GM19025 (cell line): ENCODE measurements around the gene ZSCAN20.

ENCODE experiments used
- ATAC-seq: cut with Tn5 transposase; IDR thresholded peaks from one replicate; pipeline ENCODE4 v1.9.1; 2021; ENCODE audit warnings: mild to moderate bottlenecking, low read depth, moderate library complexity; ENCODE audit not compliant: unreplicated experiment

ZSCAN20 gene

DNA sequence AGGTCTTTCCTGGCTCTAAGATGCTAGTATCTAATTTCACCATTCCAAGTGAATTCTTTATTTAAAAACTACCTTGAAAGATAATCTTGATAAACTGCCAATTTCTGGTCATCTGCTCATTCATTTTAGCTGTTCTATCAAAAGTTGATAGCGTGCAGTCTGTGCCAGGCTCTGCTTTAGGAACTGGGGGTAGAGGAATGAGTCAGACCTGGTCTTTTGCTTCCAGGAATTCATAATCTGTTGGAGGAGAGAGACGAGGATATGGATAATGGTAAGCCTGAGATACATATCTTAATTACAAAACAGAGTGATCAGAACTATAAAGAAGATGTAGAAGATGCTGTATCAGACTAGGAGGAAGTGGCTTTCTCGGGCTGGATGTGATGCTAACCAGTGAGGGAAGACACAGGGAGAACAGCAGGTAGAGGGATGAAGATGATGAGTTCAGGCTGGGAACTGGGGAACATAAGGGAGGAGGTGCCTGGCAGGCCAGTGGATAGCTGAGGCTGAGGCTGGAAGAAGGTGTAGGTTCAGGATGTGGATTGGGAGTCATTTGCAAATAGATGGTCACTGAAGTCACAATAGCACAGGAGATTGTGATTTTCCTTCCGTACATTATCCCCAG is 29.3 kb upstream of the ZSCAN20 start:
- no peak for ATAC-seq

DNA sequence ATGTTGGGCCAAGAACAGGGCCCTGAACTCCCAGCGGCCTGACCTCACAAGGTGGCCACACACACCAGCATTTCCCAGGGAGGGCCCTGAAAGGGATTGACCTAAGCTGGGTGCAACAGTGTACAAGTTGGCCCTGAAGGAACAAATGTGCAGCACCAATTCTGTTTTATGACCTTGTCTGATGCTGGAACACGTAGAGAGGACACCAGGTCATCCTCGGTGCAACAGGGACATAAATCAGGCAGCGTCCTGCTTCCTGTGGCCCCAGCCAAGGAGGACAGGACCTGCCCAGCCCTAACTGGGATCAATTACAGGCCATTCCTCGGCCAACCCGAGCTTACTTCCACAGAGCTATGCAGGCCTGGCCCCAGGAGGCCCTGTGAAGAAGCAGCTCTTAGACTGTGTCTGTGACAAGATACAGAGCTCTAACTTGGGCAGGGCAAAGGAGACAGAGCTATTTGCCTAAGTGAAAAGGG is 28.7 kb upstream of the ZSCAN20 start:
- no peak for ATAC-seq

DNA sequence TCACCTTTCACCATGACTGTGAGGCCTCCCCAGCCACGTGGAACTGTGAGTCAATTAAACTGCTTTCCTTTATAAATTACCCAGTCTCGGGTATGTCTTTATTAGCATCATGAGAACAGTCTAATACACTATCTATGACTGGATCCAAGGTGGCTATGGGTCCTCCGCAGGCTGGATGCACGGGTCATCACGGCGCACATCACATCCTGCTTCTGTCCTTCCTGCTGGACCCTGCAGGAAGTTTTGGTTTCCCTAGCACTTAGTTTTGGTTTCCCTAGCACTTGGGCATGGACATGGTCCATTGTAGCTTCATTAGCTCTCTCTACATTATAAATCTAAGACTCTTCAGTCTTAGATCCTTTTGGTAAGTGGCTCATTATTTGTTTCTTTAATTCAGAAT is 27.3 kb upstream of the ZSCAN20 start:
- no peak for ATAC-seq

DNA sequence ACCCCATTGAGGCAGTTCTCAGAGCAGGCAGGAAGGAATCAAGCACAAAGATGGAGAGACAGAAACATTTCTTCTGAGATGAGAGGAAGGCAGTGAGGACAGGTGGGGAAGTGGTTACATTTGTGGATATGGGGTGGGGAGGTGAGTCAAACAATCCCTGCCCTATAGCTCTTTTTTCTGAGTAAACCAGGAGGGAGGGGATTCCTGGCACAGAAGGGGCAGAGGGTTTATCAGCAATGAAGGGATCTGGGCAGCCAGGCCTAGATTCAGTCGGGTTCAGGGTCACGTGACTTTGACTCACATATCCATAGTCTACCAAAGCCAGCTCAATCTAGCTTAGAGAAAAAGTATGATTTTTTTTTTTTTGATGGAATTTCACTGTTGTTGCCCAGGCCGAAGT is 25.9 kb upstream of the ZSCAN20 start:
- ATAC-seq = no peak

DNA sequence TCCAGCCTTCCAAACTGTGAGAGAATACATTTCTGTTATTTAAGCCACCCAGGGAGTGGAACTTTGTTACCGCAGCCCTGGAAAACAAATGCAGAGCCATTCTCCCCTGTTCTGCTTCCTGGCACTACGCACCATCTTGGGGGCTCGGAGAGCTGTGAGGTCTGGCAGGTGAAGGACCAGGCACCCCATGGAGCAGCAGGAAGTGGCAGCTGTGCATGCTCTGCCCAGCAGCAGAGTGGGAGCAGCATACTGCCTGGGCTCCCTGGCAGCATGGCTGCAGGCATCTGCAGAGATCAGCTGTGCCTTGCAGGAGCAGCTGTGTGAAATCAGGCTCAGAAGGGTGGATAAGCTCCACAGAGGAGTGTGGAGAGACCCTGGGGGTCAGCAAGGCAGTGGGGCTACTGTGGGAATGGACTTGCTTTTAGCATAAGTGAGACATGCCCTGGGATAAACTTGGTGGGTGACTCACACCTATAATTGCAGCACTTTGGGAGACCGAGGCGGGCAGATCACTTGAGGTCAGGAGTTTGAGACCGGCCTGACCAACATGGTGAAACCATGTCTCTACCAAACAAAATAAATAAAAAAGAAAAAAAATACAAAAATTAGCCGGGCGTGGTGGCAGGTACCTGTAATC is 17.7 kb upstream of the ZSCAN20 start:
- no peak for ATAC-seq

DNA sequence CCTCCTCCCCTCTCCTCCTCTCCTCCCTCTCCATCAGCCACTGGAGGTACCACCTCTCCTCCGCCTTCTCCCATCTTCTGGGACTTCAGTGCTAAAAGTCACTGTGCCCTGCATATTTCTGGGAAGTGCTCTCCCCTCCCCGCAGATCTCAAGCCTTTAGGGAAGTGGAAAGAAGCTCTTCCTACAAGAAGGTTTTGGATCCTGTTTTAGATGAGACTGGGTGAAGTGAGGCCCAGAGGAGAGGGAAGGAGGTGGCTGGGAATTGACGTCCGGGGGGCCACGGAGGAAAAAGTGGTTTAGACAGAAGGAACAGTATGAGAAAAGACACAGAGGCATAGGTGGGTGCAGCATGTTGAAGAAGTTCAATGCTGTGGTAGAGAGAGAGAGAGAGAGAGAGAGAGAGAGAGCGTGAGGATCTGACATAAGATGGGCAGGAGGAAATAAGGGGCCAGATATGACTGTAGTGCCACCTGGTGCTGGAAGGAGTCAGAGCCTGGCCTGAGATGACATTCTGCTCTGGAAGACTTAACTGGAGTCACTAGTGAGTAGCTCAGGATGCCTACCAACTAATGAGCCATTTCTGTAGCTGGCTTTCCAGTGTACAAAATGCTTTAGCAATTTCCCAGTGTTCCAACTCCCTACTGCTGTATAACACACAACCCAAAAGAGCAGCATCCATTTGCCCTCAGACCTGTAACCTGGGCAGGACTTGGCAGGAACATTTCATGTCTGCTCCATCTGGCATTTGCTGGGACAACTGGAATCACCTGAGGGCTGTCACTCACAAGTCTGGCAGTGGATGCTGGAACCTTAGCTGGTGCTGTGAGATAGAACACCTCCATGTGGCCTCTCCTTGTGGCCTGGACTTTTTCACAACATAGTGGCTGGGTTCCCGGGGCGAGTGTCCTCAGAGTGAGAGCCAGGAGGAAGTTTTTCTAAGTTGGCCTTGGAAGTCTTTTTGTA is 16.6 kb upstream of the ZSCAN20 start:
- no peak for ATAC-seq

DNA sequence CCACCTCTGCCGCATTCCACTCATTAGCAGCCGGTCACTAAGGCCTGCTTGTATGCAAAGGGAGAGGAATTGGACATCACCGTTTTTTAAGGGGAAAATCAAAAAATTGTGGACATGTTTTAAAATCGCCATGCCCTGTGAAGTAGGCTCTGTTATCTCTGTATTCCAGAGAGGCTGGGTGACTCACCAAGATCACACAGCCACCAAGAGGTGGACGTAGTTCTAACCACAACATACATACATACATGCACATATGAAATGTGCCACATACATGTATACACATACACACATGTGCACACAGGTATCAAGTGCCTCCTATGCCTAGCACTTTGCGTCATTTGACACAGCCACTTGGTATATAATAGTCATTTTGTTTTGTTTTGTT is 16.0 kb upstream of the ZSCAN20 start:
- ATAC-seq = no peak

DNA sequence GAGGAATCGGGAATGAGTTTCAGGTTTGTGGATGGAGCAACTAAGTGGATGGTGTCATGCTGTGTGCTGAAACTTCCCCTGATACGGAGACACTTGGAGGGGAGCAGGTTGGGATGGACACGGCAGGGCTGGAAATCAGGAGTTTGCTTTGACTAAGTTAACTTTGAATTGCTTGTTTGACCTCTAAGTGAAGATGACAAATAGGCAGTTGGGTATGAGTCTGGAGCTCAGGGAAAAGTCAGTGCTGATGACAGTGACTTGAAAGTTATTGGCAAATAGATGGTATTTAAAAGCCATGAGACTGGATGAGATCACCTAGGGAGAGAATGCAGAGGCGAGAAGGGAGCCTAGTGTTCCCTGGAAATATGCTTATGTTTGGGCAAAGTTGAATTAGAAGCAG is 12.8 kb upstream of the ZSCAN20 start:
- no peak for ATAC-seq

DNA sequence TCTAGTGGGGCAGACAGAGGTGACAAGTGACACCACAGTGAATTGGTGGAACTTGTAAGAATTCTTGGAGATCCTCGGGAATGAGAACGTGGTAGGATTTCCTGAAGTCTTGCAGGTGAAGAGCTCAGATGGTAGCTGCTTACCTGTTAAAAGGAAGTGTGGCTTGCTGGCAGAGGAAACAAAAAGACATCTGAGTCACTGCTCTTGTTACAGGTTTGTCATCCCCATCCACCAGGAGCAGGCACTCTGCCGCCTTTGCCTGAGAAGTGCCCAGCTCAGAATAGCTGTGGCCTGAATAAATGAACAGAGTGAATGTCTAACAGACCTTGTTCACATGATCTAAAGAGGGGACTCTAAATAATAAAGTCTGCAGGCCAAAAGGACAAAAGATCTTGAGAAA is 12.3 kb upstream of the ZSCAN20 start:
- no peak for ATAC-seq

DNA sequence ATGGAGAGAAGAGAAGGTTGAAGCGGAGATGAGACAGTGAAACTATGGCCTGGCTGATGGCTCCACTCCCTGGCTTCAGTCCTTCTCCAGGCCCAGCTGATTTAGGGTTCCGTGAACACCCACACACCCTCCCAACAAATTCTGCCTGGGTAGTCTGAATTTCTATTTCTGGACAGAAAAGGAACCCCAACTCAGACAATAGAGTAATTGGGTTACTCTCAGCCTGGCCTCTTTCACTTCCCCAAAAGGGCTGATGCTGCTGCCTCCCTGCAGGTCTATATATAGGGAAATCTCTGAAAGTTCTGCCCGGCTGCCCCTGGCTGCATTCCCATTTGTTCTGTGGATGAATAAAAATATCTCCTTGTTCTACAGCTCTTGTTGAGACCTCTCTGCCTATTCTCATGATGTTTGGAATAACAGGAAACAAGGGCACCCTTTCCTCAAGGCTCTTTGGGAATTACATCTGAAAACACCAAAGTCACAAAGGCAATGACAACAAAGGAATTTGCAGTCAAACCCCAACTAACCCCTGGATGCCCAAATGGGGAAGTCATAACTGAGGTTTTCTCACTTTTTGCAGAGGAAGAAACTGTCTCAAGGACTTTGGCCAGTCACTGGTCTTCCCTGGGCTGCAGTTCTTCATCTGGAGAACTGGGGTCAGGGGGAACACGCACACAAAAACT is 11.4 kb upstream of the ZSCAN20 start:
- peak; percentile 66 for ATAC-seq

DNA sequence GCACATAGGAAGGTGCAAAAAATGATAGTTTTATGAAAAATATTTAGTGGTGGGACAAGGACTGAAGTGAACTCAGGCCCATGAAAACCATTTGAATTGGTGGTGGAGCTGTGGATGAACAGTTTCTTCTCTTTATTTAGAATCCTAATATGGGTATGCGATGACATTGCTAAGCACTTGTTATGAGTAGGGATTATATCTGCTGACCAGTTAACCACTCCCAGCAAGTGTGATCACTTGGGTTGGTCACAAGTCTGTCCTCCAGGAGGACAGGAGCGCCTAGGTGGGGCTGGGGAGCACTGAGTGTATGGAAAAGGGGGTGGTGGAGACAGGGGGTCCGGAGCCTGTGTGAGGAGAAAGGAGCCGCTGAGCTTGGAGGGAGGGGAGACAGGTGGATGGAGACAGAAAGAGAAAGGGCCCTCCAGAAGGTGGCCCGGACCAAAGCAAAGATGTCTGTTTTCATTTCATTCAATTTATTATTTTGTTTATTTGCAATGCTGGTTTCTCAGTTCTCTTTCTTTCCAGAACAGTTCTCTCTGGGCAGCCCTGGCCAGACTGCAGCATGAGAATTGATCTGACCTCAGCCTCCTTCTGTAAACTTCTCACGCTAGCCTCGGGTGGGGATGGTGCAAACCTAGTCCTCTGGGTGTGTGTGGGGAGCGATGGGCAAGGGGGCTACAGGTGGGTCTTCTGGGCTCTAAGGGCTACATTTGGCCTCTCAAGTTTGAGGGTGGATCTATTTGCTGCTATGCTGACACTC is 9.9 kb upstream of the ZSCAN20 start:
- no peak for ATAC-seq

DNA sequence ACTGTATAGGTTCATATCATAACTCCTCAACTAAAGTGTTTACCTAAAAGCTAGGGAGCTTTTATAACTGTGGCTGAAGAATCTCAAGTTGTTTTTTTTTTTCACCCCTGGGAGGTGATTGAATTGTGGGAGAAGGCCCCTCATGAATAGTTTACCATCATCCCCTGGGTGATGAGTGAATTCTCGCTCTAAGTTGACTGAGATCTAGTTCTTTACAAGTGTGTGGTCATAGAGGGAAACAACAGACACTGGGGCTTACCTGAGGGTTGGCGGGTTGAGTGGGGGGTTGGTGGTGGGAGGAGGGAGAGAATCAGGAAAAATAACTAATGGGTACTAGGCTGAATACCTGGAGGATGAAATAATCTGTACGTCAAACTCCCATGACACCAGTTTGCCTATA is 7.9 kb upstream of the ZSCAN20 start:
- ATAC-seq = no peak

DNA sequence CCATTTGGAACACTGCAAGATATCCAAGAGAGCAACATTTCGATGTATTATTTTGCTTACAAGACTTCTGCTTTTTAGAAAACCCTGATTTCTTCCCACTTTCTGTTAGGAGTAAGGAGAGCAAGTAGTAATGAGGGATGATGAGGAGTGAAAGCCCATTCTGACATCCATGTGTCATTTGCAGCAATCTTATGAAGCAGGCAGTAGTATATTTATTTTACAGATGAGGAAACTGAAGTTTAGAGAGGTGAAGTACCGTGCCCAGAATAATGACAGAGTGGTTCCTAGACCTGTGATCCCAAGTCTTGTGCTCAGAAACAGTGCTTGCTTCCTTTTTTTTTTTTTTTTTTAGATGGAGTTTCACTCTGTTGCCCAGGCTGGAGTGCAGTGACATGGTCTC is 7.1 kb upstream of the ZSCAN20 start:
- ATAC-seq = no peak

DNA sequence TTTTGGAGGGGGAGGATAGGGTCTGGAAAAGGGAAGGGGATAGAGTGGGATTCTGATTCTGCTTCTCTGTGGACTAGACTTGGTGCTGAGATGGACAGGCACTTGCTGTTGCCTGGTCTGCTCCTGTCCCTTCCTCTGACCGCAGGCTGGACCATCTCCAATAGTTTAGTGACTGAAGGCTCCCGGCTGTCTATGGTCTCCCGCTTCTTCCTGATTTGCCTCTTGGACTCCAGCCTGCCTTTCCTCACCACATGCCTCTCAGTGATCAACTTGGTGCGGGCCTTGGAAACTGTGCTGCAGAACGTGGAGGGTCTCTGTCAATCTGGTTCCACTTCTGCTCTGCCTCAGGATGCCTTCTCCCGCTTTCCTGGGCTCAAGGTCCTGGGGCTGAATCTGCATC is 6.3 kb upstream of the ZSCAN20 start:
- ATAC-seq = no peak

DNA sequence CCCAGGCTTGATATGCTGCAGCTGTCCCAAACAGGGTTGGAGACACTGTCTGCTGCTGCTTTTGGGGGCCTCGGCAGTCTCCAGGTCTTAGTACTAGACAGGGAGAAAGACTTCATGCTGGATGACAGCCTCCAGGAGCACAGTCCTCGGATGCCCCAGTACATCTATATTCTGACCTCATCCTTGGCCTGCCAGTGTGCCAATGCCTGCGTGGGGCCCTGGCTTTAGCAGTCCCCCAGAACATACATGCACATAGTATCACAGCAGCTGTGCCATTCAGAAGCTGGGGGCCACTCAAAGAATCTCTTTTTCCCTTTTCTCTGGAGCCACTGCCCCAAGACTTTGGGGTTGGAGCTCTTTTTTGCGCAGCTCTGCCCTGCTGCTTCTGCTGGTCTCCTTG is 4.4 kb upstream of the ZSCAN20 start:
- ATAC-seq = no peak

DNA sequence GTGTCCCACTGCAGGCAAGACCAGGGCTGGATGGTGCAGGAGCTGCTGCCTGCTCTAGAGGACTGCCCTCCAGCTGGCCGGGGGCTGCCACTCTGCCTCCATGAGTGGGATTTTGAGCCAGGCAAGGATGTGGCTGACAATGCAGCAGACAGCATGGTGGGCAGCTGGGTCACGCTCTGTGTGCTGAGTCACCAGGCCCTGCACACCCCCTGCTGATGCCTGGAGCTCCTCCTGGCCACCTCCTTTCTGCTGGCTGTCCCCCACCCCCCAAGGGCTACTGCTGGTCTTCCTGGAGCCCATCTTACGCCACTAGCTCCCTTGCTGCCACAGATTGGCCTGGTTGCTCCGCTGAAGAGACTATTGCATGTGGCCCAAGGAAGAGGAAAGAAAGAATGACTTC is 3.9 kb upstream of the ZSCAN20 start:
- no peak for ATAC-seq

DNA sequence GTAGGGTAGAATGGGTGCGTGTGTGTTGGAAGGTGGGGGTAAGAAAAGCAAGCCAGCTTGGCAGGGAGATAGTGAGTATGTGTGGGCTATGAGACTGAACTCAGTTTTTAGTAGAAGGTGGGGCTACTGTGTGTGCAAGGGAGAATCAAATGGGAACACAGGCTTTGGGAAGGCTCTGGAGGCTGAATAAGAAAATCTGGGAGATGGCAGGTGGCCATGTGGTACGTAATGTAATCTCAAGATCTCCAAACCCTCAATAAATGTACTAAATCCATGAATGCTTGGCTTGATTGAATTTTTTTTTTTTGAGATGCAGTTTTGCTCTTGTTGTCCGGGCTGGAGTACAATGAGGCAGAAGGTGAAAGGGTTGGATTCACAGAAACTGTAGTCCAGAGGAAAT is 3.5 kb upstream of the ZSCAN20 start:
- ATAC-seq = no peak

DNA sequence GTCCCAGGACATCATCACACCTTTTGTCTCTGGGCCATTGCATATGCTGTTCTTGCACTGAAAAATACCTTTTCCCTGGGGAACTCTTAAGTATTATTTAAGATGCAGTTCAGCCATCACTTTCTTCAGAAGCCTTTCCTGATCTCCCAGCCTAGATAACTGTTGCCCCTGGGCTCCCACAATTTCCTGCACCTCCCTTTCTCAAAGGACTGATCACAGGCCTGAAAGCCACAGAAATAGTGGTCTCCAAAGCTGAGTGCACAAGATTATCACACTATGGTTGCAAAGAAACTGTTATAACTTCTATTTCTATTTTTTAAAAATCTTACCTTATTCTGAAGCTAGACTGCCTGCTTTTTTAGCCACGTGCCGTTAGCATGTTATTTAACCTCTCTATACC is 2.8 kb upstream of the ZSCAN20 start:
- ATAC-seq = no peak

DNA sequence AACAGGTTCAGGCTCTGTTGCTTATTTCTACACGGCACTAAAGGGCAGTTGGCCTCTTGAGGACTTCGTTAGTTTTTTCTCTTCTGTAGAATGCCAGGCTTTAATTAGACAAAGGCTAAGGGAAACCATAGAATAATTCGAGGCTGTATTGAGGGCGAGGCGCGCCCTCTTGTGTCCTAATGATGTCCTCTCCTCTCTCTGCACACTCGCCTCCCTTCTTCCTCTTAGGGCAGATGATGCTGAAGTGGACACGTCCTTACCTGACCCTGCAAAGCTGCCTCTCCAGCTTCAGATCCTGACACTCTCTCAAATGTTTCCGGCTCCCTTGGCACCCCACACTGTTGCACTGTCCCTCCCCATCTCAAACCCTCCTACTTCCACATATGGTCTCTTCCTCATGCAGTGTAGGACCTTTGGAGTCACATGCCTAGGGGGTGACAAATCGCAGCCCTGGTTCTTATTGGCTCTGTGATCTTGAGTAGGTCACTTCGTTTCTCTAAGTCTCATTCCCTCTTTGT is 1.9 kb upstream of the ZSCAN20 start:
- ATAC-seq = no peak

DNA sequence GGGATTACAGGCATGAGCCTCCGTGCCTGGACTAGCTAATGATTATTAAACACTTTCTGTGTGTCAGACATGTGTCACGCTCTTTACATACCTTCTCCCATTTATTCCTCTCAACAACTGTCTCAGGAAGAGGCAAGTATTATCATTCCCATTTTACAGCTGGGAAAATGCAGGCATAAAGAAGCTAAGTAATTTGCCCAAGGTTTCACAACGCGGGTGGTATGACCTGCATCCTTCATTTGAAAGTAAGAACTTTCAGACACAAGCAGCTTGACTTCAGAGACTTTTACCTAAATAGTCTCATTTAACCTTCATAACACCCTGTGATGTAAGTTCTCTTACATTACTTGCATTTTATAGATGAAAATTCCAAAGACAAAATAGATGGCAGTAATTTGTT is 1.0 kb upstream of the ZSCAN20 start:
- no peak for ATAC-seq
